LNCAP (cell line): ENCODE data around the gene ZGRF1.

Source experiments
- TF ChIP-seq, protein P1 (sequence below): fragments of 450-650 bp; IDR thresholded peaks from 2 replicates; pipeline ENCODE4 v1.5.1; 2017; ENCODE audit warnings: mild to moderate bottlenecking

Gene ZGRF1

DNA sequence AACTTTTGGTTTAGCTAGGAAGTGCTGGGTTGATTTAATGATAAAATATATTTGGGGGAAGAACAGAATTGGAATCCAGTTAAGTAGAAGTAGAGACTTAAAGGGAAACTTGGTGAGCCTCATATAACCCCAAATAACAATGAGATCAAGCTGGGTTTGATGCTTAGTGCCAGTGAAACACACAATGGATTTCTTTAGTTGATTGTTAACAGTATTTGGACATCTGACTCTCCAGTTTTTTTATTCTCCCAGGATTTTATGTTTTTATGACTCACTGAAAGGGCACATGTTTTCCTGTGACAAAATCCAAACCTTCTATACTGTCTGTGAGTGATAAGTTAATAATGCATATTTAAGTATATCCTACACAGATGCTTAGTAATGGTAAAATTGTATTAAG lies 118.0 kb downstream of the ZGRF1 start:
- TF ChIP-seq, protein P1, sequence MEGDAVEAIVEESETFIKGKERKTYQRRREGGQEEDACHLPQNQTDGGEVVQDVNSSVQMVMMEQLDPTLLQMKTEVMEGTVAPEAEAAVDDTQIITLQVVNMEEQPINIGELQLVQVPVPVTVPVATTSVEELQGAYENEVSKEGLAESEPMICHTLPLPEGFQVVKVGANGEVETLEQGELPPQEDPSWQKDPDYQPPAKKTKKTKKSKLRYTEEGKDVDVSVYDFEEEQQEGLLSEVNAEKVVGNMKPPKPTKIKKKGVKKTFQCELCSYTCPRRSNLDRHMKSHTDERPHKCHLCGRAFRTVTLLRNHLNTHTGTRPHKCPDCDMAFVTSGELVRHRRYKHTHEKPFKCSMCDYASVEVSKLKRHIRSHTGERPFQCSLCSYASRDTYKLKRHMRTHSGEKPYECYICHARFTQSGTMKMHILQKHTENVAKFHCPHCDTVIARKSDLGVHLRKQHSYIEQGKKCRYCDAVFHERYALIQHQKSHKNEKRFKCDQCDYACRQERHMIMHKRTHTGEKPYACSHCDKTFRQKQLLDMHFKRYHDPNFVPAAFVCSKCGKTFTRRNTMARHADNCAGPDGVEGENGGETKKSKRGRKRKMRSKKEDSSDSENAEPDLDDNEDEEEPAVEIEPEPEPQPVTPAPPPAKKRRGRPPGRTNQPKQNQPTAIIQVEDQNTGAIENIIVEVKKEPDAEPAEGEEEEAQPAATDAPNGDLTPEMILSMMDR = no peak

DNA sequence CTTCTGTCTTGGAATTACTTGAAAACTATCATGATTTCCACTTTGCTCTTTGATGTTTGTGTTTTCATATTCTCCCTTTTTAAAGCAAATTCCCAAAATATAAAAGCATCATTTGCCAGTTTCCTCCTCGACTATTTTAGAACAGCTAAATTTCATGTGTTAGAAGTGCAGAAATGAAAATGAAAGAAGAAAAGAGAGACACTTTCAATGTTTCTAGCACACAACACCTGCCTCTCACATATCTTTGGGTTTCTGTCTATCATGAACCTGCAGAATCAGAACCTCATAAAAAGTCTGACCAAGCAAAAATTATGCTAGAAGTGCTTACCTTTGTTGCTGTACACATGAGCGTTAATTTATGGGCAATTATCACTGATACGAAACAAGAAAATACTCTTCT lies 118.8 kb downstream of the ZGRF1 start:
- TF ChIP-seq, protein P1 = no peak

GRCh38 chr4:112517067-112517634 lies 119.6 kb downstream of the ZGRF1 start:
- TF ChIP-seq, protein P1 = no peak

GRCh38 chr4:112516471-112517066 lies 120.1 kb downstream of the ZGRF1 start:
- TF ChIP-seq, protein P1 = no peak

DNA sequence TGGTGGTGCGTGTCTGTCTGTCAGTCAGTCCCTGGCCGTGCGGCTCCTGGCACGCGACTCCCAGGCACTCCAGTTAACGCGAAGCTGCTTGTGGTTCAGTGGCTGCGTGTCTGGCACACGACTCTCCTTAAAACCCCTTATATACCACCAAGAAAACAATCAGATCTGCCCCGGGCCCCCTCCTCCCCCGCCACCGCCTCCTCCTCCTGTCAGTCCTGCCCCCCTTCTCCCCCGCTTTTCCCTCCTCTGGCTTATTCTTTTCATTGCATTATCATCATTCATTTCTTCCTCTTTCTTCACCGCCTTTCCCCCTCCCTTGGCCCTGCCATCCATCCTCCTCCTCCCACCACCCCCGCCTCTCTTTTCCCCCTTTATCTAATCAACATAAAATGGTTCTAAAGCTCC lies 120.6 kb downstream of the ZGRF1 start, which contains the start of gene NEUROG2:
TSS of gene NEUROG2 (minus strand) at position 115 of the 405 bp plus-strand sequence. CDS start 705 bp downstream, outside the sequence.
- TF ChIP-seq, protein P1 = no peak

DNA sequence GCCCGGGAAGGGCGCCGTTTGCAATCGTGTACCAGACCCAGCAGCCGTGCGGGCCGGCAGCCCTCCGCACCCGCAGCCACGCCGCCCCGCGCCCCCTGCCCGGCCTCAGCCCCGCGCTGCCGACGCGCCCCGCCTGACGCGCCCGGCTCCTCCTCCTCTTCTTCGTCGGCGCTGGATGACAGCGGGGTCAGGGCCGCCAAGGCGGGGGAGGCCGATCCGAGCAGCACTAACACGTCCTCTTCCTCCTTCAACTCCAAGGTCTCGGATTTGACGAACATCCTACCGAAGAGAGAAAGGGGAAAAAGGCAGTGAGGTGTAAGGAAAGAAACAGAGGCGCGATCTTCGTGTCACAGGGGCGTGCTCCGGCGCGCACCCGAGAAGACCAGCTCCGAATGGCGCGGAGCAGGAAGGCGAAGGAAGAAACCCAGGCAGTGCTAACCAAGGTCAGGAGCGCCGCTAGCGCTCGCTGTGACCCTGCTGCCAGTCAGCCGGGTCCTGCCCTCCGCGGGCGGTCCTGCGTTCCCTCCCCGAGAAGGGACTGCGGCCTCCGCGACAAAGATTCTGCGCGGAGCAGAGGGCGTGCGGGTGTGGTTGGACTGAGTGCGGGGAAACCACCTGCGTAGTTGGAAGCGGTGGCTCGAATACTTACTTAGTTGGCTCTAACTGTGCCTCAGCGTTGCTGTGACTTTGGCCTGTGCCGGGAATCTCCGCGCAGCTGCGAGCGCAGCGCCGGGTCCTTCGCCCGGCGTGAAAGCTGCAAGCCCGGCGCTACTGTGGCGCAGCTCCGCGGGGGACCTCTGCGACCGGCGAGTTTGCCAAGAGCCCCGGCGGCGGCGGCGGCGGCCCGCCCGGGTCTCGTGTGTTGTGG lies 121.3 kb downstream of the ZGRF1 start:
- TF ChIP-seq, protein P1 = no peak

DNA sequence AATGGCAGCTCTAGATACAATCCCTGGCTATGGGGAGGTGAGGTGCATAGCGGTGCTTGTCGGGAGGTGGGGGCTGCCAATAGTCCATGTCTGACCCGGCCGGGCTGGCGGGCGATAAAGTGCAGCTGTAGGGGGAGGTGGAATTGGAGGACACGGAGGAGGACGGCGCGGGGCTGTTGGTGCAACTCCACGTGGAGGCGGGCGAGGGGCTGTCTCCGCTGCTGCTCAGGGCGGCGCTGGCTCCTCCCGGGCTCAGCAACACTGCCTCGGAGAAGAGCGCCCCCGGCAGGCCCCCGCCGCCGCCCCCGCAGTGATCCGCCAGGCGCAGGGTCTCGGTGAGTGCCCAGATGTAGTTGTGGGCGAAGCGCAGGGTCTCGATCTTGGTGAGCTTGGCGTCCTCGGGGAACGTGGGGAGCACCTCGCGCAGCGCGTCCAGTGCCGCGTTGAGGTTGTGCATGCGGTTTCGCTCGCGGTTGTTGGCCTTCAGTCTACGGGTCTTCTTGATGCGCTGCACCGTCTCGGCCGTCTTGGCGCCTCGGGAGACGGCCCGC lies 122.0 kb downstream of the ZGRF1 start:
- TF ChIP-seq, protein P1 = no peak
